Neural progenitor cell (in vitro differentiated cells): ENCODE results near the gene CPLX3.

Experiments
- EZH2 ChIP-seq: fragments of 200-600 bp; sonication (generic); IDR thresholded peaks from 2 replicates; pipeline ENCODE4 v1.6.1; 2017; ENCODE audit warnings: antibody characterized with exemption, mild to moderate bottlenecking, moderate library complexity
- TF ChIP-seq, protein P1 (sequence below): fragments of 200-600 bp; sonication (generic); IDR thresholded peaks from 2 replicates; pipeline ENCODE4 v1.5.1; 2017; ENCODE audit warnings: antibody characterized with exemption, mild to moderate bottlenecking

DNA sequence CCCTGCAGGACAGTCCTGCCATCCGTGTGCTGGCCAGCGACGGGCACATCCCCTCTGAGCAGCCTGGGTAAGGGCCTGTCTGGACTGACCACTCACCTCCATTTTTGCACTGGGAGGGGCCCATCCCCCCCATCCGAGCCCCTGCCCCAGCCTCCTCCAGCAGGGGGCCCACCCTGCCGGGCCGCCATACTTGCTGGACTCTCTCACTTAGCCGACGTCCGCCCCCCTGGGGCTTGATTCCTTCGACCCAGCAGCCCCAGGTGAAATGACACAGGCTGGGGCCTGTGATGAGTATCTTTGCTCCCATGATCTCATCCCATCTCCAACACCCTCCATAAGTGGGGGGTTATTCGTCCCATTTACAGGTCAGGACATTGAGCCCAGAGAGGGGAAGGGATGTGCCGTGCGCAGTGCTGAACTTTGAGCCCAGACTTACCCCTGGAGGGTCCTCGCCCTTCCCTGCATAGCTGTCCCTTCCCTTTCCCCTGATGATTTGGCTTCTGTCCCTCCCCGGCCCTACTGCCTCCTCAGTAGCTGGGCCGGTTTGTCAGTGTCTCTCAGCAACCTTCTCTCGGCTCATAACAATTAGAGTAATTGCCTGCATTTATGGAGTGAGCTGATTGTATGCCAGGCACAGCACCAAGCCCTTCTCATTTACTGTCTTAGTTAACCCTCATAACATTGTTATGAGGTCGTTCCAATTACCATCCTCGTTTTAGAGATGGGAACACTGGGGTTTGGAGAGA lies 9.6 kb upstream of the CPLX3 start:
- TF ChIP-seq, protein P1, sequence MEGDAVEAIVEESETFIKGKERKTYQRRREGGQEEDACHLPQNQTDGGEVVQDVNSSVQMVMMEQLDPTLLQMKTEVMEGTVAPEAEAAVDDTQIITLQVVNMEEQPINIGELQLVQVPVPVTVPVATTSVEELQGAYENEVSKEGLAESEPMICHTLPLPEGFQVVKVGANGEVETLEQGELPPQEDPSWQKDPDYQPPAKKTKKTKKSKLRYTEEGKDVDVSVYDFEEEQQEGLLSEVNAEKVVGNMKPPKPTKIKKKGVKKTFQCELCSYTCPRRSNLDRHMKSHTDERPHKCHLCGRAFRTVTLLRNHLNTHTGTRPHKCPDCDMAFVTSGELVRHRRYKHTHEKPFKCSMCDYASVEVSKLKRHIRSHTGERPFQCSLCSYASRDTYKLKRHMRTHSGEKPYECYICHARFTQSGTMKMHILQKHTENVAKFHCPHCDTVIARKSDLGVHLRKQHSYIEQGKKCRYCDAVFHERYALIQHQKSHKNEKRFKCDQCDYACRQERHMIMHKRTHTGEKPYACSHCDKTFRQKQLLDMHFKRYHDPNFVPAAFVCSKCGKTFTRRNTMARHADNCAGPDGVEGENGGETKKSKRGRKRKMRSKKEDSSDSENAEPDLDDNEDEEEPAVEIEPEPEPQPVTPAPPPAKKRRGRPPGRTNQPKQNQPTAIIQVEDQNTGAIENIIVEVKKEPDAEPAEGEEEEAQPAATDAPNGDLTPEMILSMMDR, result no peak
- TF ChIP-seq EZH2, result no peak
